ENCODE data around the gene GTF2F2. TPM values are rescaled to one million over a fixed set of nuclear protein-coding genes. Genes with fewer than 3 reads are reported as not detected.

GTF2F2 gene
- total RNA-seq, 2 experiments from 2014 or later, result 20.1 to 25.1 TPM

DNA sequence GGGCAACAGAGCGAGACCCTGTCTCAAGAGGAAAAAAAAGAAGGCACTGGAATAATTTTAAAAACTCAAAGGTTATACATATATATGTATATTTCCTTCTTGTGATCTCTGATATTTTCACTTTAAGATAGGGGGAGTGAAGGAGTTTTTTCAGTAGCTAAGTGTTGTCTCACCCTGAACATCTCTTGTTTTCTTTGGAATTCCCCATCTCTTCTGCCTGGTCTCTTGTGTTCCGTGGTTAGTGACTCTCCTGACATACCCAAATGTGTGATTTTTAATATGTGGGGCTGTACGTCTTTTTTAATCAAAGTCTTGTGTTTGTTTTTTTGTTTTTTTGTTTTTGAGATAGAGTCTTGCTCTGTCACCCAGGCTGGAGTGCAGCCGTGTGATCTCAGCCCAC is 95.9 kb downstream of the GTF2F2 start:
- no peak for DNase-seq (ENCODE audit: low spot score)
- no TSS peak for BruUV-seq (replicated peaks)
- Histone ChIP-seq H3K9me3 (ENCODE audit: low read length) (no peaks in the 10 kb centered on the region), H3K9me2 (ENCODE audit: insufficient read depth, low read length) (no peaks in the 10 kb centered on the region), H3K36me3 (ENCODE audit: insufficient read depth, low read length) (peaks cover 3% of the 10 kb centered on the region; the same call in 1 of the 2 replicates), H3K4me3 (ENCODE audit: low read depth, low read length, poor library complexity, severe bottlenecking) (no peak overlapping the region), H3K4me1 (ENCODE audit: insufficient read depth, low read length, poor library complexity, severe bottlenecking) (no peaks in the 10 kb centered on the region), H3K79me2 (ENCODE audit: insufficient read depth, low read depth, low read length) (no peaks in the 10 kb centered on the region), H4K20me1 (ENCODE audit: insufficient read depth, low read length) (no peaks in the 10 kb centered on the region), H2AFZ (ENCODE audit: low read length) (no peak overlapping the region), H3K4me2 (ENCODE audit: low read length) (no peak overlapping the region), H3K27ac (ENCODE audit: low read depth, low read length, poor library complexity, severe bottlenecking) (no peak overlapping the region)
- TF ChIP-seq EZH2phosphoT487 (IDR thresholded peaks at IDR 0.05; ENCODE audit: borderline replicate concordance, low read depth, low read length), result no peak
- TF ChIP-seq CTCF (conservative IDR thresholded peaks at IDR 0.05; ENCODE audit: low read length), result no peak
- intact Hi-C loops (cut with micrococcal nuclease; ENCODE audit: unreplicated experiment), result no loop called here
- ChIA-PET POLR2A (interaction anchor here (0.6 kb wide), 1 partner anchor 353 kb away, joined by 4 read pairs; no protein-coding TSS in a partner anchor), CTCF (ENCODE audit: unreplicated experiment) (no interaction called here)

DNA sequence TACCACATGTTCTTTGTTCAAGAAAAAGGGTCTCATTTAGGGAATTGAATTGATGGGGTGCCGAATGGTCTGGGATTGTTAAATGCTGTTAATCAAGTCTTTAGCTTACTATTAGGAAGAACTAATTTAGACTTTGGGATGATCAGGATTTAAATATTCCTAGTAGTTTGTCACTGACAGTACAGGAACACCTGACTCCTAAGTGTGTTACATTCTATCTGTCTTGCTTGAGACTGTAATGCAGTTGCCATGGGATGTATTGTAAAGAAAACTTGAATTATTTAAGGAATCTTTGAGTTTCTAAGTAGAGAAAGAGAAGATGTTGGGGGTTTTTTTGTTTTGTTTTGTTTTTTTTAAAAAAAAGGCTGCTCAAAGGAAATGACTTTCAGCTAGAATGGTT is 98.4 kb downstream of the GTF2F2 start:
- DNase-seq (ENCODE audit: low spot score), result no peak
- no peak for TF ChIP-seq CTCF (conservative IDR thresholded peaks at IDR 0.05; ENCODE audit: low read length)
- no peak for TF ChIP-seq EZH2phosphoT487 (IDR thresholded peaks at IDR 0.05; ENCODE audit: borderline replicate concordance, low read depth, low read length)
- Histone ChIP-seq H3K9me2 (ENCODE audit: insufficient read depth, low read length) (no peaks in the 10 kb centered on the region), H3K9me3 (ENCODE audit: low read length) (no peaks in the 10 kb centered on the region), H3K4me2 (ENCODE audit: low read length) (no peak overlapping the region), H2AFZ (ENCODE audit: low read length) (no peak overlapping the region), H3K4me1 (ENCODE audit: insufficient read depth, low read length, poor library complexity, severe bottlenecking) (no peaks in the 10 kb centered on the region), H3K4me3 (ENCODE audit: low read depth, low read length, poor library complexity, severe bottlenecking) (no peak overlapping the region), H4K20me1 (ENCODE audit: insufficient read depth, low read length) (no peaks in the 10 kb centered on the region), H3K27ac (ENCODE audit: low read depth, low read length, poor library complexity, severe bottlenecking) (no peak overlapping the region), H3K79me2 (ENCODE audit: insufficient read depth, low read depth, low read length) (no peaks in the 10 kb centered on the region), H3K36me3 (ENCODE audit: insufficient read depth, low read length) (peaks cover 2% of the 10 kb centered on the region; the same call in 1 of the 2 replicates)
- intact Hi-C loops (cut with micrococcal nuclease; ENCODE audit: unreplicated experiment), result no loop called here
- BruUV-seq (replicated peaks), result no TSS peak
- POLR2A ChIA-PET, result no interaction called here
- CTCF ChIA-PET (ENCODE audit: unreplicated experiment), result no interaction called here

DNA sequence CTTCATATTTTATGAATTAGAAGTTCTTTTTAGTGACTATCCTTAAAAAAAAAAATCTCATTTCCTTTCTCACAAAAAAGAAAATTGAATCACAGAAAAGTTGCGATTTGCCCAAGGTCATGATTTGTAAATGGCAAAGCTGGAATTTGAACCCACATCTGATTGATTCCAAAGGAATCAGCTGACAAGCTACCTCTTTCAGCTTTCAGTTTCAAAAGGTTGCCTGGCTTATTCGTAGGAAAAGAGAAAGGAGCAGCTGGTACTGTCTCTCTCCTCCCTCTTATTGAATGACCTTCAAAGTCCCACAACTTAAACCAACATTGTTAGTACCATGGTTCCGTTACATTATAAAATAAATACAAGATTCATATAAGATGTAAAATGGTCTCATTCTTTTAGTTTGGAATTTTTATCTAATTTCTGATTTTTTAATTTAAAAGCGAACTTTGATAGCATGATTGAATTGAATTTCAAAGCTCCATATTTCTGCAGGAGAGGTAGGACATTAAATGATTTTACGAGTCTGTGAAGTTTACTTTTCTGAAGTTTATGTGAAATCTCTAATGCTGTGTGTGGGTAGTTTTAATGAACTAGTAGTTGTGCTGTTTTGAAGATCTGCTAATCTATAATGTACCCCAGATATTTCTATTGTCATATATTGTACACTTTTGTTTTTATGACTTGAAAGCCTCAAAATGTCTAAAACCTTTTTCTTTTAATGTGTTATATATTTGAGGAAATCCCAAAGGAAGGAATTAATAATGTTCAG is 99.0 kb downstream of the GTF2F2 start:
- no peaks in the 10 kb centered on the region for H4K20me1 ChIP-seq (ENCODE audit: insufficient read depth, low read length)
- no peak overlapping the region for H3K4me3 ChIP-seq (ENCODE audit: low read depth, low read length, poor library complexity, severe bottlenecking)
- POLR2A ChIA-PET, result interaction anchor here (1.6 kb wide), 1 partner anchor 11 kb away, joined by 5 read pairs; no protein-coding TSS in a partner anchor
- no TSS peak for BruUV-seq (replicated peaks)
- H3K36me3 ChIP-seq (ENCODE audit: insufficient read depth, low read length), result no peaks in the 10 kb centered on the region
- no peak for TF ChIP-seq EZH2phosphoT487 (IDR thresholded peaks at IDR 0.05; ENCODE audit: borderline replicate concordance, low read depth, low read length)
- TF ChIP-seq CTCF (conservative IDR thresholded peaks at IDR 0.05; ENCODE audit: low read length), result no peak
- intact Hi-C loops (cut with micrococcal nuclease; ENCODE audit: unreplicated experiment), result no loop called here
- CTCF ChIA-PET (ENCODE audit: unreplicated experiment), result no interaction called here
- no peaks in the 10 kb centered on the region for H3K9me3 ChIP-seq (ENCODE audit: low read length)
- no peak for DNase-seq (ENCODE audit: low spot score)
- H3K9me2 ChIP-seq (ENCODE audit: insufficient read depth, low read length), result no peaks in the 10 kb centered on the region
- H3K27ac ChIP-seq (ENCODE audit: low read depth, low read length, poor library complexity, severe bottlenecking), result no peak overlapping the region
- H2AFZ ChIP-seq (ENCODE audit: low read length), result no peak overlapping the region
- H3K79me2 ChIP-seq (ENCODE audit: insufficient read depth, low read depth, low read length), result no peaks in the 10 kb centered on the region
- no peak overlapping the region for H3K4me2 ChIP-seq (ENCODE audit: low read length)
- H3K4me1 ChIP-seq (ENCODE audit: insufficient read depth, low read length, poor library complexity, severe bottlenecking), result no peaks in the 10 kb centered on the region
